ENCODE results near the gene HLF.

Gene HLF

DNA sequence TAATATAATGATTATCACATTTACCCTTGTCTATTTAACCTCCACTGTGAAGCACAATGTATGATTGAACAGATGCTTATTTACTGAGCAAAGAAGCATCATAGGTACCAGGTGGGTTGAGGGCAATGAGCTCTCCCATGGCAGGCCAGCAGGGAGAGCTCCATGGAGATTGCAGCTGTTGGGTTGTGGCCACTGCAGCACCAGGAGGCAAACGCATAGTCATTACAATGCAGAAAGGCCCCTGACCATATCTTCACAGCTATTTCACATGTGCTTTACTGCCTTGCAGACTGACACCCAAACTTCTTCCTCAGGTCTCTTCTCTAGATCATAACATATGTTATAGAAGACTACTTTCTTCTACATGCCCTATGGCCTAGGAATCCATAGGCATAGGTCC is 81.9 kb downstream of the HLF start:
- TF ChIP-seq EP300 (IDR thresholded peaks at IDR 0.05; ENCODE audit: borderline replicate concordance) (no peak), ZBTB7A (IDR thresholded peaks at IDR 0.05; ENCODE audit: low read depth) (no peak), EGR1 (IDR thresholded peaks at IDR 0.05) (no peak), YY1 (IDR thresholded peaks at IDR 0.05; ENCODE audit: low read depth) (no peak), TCF12 (IDR thresholded peaks at IDR 0.05; ENCODE audit: low read depth) (no peak), CREB1 (IDR thresholded peaks at IDR 0.05; ENCODE audit: low read depth) (no peak), TEAD4 (IDR thresholded peaks at IDR 0.05) (no peak), CEBPB (IDR thresholded peaks at IDR 0.05) (no peak)
- TF ChIP-seq, protein P1, sequence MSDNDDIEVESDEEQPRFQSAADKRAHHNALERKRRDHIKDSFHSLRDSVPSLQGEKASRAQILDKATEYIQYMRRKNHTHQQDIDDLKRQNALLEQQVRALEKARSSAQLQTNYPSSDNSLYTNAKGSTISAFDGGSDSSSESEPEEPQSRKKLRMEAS (IDR thresholded peaks at IDR 0.05), result no peak

DNA sequence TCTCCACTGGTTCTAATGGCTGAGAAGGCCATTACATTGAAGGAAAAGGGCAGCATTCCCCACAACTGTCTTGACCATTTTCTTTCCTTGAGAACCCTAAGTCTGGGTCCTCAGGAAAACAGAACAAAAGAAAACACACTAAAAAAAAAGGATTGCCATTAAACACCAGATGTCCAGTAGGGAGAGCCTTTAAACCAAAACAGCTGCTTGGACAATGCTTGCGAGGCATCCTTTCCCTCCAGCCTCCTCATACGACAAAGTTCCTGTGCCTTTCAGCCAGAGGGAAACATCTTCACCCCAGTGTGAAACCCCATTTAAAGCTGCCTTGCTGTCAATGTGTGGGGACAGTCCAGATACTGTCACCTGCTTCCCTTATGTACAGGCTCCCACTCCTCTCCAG is 82.6 kb downstream of the HLF start:
- TF ChIP-seq EP300 (IDR thresholded peaks at IDR 0.05; ENCODE audit: borderline replicate concordance) (no peak), TEAD4 (IDR thresholded peaks at IDR 0.05) (no peak), NFIC (IDR thresholded peaks at IDR 0.05) (no peak), EGR1 (IDR thresholded peaks at IDR 0.05) (no peak)

DNA sequence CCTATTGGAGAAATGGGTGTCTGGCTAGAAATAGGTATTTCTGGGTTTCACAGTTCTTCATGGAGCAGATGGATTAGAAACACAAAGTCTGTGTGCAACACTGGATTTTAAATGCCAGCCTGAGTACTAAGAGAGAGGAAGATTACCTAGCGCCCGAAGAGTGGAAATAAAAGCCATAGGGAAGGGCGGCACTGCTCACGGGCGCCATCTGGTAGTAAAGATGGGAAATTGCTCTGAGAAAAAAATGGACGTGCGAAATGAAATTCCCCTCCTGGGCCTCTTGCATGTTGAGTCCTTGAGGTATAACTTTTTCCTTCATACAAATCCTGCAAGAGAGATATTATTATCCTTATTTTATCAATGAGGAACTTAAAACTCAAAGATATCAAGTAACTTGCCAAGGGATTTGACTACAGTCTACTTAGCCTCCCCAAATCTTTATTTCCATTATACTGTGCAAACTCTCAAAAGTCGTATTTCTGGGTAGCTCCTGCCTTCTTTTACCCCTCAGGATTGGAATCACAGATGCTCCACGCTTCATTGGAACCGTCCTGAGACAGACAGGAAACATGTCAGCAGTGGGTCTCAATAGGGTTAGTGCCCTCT is 84.1 kb downstream of the HLF start:
- TF ChIP-seq YY1 (IDR thresholded peaks at IDR 0.05; ENCODE audit: low read depth), result no peak
- TF ChIP-seq RAD21 (IDR thresholded peaks at IDR 0.05; ENCODE audit: low read depth), result peak; percentile 73
- no peak for TF ChIP-seq FOXM1 (IDR thresholded peaks at IDR 0.05; ENCODE audit: borderline replicate concordance, low read depth)
- no peak for TF ChIP-seq TEAD4 (IDR thresholded peaks at IDR 0.05)

DNA sequence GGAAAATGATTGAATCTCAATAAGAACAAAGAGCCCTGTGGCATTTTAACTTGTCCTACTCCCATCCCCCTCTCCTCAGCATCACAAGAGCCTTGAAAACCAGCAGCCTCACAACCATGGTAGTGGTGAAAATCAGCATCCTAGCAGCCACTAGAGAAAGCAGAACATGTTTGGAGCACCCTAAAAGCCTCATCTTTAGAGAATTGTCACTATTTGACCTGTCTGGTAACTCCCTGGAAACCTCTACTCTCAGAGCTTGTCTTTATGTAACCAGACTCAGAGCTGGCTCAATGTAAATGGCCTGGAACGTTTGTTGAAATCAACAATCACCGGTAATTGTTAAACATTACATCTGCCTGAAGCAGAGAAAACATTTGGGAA is 86.1 kb downstream of the HLF start:
- no peak for TF ChIP-seq CREB1 (IDR thresholded peaks at IDR 0.05; ENCODE audit: low read depth)
- TF ChIP-seq YY1 (IDR thresholded peaks at IDR 0.05; ENCODE audit: low read depth), result no peak
- TF ChIP-seq, protein P1 (IDR thresholded peaks at IDR 0.05), result no peak

DNA sequence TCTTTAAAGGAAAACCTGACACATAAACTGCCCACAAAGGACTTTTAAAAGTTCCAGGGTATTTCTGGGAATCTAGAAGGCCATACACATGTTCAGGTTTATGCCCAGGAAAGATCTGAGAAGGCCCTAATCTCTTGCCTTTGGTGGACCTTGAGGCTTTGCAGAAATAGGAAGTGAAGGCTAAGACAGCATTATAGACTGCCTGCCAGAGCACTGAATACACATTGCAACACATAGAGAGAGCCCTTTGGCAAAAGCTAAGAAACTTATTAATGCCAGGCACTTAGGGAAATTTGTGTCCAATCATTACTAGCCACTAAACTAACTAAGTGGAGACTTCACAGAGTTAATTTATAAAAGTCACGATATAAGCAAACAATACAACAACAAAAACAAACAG is 86.5 kb downstream of the HLF start:
- TF ChIP-seq, protein P1 (IDR thresholded peaks at IDR 0.05), result no peak
- TF ChIP-seq EP300 (IDR thresholded peaks at IDR 0.05; ENCODE audit: borderline replicate concordance), result no peak
- TF ChIP-seq YY1 (IDR thresholded peaks at IDR 0.05; ENCODE audit: low read depth), result no peak
- no peak for TF ChIP-seq CEBPB (IDR thresholded peaks at IDR 0.05)
- no peak for TF ChIP-seq TEAD4 (IDR thresholded peaks at IDR 0.05)
- no peak for TF ChIP-seq EGR1 (IDR thresholded peaks at IDR 0.05)
- TF ChIP-seq FOXM1 (IDR thresholded peaks at IDR 0.05; ENCODE audit: borderline replicate concordance, low read depth), result no peak
- no peak for TF ChIP-seq TAF1 (IDR thresholded peaks at IDR 0.05; ENCODE audit: low read depth)
- TF ChIP-seq, protein P2, sequence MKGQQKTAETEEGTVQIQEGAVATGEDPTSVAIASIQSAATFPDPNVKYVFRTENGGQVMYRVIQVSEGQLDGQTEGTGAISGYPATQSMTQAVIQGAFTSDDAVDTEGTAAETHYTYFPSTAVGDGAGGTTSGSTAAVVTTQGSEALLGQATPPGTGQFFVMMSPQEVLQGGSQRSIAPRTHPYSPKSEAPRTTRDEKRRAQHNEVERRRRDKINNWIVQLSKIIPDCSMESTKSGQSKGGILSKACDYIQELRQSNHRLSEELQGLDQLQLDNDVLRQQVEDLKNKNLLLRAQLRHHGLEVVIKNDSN (IDR thresholded peaks at IDR 0.05), result no peak
- no peak for TF ChIP-seq CREB1 (IDR thresholded peaks at IDR 0.05; ENCODE audit: low read depth)
- no peak for TF ChIP-seq NFIC (IDR thresholded peaks at IDR 0.05)
- no peak for TF ChIP-seq TCF12 (IDR thresholded peaks at IDR 0.05; ENCODE audit: low read depth)
- TF ChIP-seq, protein P3, sequence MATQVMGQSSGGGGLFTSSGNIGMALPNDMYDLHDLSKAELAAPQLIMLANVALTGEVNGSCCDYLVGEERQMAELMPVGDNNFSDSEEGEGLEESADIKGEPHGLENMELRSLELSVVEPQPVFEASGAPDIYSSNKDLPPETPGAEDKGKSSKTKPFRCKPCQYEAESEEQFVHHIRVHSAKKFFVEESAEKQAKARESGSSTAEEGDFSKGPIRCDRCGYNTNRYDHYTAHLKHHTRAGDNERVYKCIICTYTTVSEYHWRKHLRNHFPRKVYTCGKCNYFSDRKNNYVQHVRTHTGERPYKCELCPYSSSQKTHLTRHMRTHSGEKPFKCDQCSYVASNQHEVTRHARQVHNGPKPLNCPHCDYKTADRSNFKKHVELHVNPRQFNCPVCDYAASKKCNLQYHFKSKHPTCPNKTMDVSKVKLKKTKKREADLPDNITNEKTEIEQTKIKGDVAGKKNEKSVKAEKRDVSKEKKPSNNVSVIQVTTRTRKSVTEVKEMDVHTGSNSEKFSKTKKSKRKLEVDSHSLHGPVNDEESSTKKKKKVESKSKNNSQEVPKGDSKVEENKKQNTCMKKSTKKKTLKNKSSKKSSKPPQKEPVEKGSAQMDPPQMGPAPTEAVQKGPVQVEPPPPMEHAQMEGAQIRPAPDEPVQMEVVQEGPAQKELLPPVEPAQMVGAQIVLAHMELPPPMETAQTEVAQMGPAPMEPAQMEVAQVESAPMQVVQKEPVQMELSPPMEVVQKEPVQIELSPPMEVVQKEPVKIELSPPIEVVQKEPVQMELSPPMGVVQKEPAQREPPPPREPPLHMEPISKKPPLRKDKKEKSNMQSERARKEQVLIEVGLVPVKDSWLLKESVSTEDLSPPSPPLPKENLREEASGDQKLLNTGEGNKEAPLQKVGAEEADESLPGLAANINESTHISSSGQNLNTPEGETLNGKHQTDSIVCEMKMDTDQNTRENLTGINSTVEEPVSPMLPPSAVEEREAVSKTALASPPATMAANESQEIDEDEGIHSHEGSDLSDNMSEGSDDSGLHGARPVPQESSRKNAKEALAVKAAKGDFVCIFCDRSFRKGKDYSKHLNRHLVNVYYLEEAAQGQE (IDR thresholded peaks at IDR 0.05; ENCODE audit: low read depth), result no peak
- TF ChIP-seq RAD21 (IDR thresholded peaks at IDR 0.05; ENCODE audit: low read depth), result no peak

DNA sequence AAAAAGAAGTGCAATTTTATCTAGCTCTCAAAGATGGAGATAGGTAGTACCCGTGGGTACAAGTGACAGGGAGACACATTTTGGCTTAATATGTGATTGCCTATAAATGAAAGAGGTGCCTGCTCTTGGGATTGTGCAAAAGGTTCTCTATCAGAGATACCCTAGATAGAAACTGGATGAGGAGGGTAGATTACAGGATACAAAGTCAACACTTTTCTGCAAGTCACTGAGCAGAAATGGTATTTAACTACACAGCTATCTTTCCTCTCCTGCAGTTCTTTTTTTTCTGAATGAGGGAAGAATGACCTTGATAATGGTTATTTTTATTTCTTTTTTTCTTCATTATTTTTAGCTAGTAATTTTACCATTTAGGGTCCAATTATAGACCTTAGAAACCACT is 89.2 kb downstream of the HLF start:
- no peak for TF ChIP-seq CREB1 (IDR thresholded peaks at IDR 0.05; ENCODE audit: low read depth)
- no peak for TF ChIP-seq FOXM1 (IDR thresholded peaks at IDR 0.05; ENCODE audit: borderline replicate concordance, low read depth)
- TF ChIP-seq, protein P2 (IDR thresholded peaks at IDR 0.05), result no peak
- no peak for TF ChIP-seq ZBTB7A (IDR thresholded peaks at IDR 0.05; ENCODE audit: low read depth)

DNA sequence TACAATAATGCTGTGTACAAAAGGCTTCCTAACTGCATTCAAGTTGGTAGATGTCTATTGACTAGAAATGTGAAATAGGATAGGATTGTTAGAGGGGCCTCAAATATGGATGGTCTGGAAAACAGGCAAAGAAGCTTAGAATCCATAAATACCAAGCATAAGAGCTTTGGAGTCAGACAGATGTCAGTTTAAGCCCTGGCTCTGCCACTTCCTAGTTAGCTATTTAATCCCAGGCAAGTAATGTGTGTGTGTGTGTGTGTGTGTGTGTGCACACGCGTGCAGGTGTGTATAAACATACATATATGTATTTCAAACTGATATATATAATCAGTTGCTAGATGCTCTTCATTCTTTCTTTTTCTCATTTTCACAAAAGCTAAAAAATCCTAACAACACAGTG is 90.2 kb downstream of the HLF start:
- TF ChIP-seq CEBPB (IDR thresholded peaks at IDR 0.05), result no peak

DNA sequence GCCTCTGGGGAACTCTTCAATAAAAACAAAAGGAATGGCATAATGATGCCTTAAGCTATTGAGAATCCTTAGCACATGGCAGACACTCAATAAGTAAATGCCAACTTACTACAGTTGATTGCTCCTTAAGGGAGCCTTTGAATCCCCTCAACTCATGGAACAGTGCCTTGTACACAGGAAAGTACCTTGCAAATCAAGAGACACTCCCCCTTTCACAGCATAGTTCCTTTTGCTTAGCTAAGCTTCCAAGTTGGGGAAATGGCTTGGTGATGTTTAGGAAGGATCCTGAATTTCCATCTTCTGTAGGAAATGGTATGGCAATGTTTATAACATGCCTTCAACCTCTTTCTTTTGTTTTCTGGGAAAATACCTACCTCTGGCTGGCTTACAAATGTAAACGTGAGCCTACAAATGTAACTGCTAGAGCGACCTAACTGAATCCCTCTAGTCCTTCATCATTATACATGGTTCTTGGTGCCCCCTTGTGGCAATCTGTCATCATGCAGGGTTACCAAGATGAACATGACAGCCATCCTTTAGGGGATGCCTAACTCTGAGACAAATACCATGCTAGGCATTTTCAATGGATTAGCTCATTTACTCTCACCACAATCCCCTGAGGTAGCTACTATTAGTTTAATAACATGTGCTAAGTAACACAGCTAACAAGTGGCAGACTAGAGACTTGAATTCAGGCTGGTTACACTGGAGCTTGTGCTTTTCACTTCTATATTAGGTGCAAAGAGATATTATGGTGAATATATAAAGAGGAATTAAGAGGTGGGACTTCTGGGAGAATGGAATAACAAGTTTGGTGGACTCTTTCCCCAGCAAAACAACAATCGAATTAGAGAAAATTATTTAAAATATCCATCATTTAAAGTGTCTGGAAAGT is 91.9 kb downstream of the HLF start:
- no peak for TF ChIP-seq TCF12 (IDR thresholded peaks at IDR 0.05; ENCODE audit: low read depth)
- peak; percentile 64 for TF ChIP-seq RAD21 (IDR thresholded peaks at IDR 0.05; ENCODE audit: low read depth)
